HG03521 (cell line): ENCODE measurements around the gene FAM221B.

ENCODE experiments used
- ATAC-seq: cut with Tn5 transposase; IDR thresholded peaks from one replicate; pipeline ENCODE4 v1.9.1; 2021; ENCODE audit warnings: mild to moderate bottlenecking, moderate library complexity; ENCODE audit not compliant: unreplicated experiment

The FAM221B gene

GRCh38 chr9:35822926-35823325 is 5.6 kb downstream of the FAM221B start:
- no peak for ATAC-seq

- ATAC-seq = no peak
Measured at GRCh38 chr9:35820076-35820475, 8.5 kb downstream of the FAM221B start.

GRCh38 chr9:35818341-35818740 is 10.2 kb downstream of the FAM221B start:
- no peak for ATAC-seq

GRCh38 chr9:35816708-35817107 is 11.8 kb downstream of the FAM221B start:
- ATAC-seq = no peak

GRCh38 chr9:35814841-35815543 is 13.5 kb downstream of the FAM221B start, which contains the start of gene HINT2:
Gene HINT2 (minus strand): TSS chr9:35815042. CDS start chr9:35814979, 63 bp downstream.
- peak; percentile 67 for ATAC-seq

- peak; percentile 16 for ATAC-seq
Measured at GRCh38 chr9:35814106-35814840, 14.3 kb downstream of the FAM221B start.

- ATAC-seq = no peak
Measured at GRCh38 chr9:35813434-35814105, 15.0 kb downstream of the FAM221B start.

- ATAC-seq = peak; percentile 64
Measured at GRCh38 chr9:35812025-35812602, 16.4 kb downstream of the FAM221B start, which contains the start of gene SPAG8. Gene SPAG8 (minus strand): TSS chr9:35812262. CDS start chr9:35812147, 115 bp downstream.

GRCh38 chr9:35811381-35812024 is 17.0 kb downstream of the FAM221B start:
- no peak for ATAC-seq

- no peak for ATAC-seq
Measured at GRCh38 chr9:35810122-35810521, 18.4 kb downstream of the FAM221B start.

- ATAC-seq = no peak
Measured at GRCh38 chr9:35808433-35808832, 20.1 kb downstream of the FAM221B start.

GRCh38 chr9:35806101-35806500 is 22.4 kb downstream of the FAM221B start:
- no peak for ATAC-seq

- ATAC-seq = no peak
Measured at GRCh38 chr9:35801328-35802128, 27.0 kb downstream of the FAM221B start.

GRCh38 chr9:35800530-35800929 is 28.0 kb downstream of the FAM221B start:
- no peak for ATAC-seq

- no peak for ATAC-seq
Measured at GRCh38 chr9:35798658-35799374, 29.7 kb downstream of the FAM221B start.

- no peak for ATAC-seq
Measured at GRCh38 chr9:35797311-35798109, 31.0 kb downstream of the FAM221B start.

- no peak for ATAC-seq
Measured at GRCh38 chr9:35795695-35796094, 32.8 kb downstream of the FAM221B start.

GRCh38 chr9:35793461-35793860 is 35.1 kb downstream of the FAM221B start:
- no peak for ATAC-seq
